Esophagus squamous epithelium (tissue), 5 donors: ENCODE results near the gene VSIG10L. TPM values are rescaled to one million over a fixed set of nuclear protein-coding genes. Genes with fewer than 3 reads are reported as not detected.

Experiments used
- DNase-seq: peaks from one replicate; lab custom pipeline; 2025; lab: John Stamatoyannopoulos, UW
- H3K27ac ChIP-seq, 4 donors: fragments of 200-600 bp; sonication (generic); one replicate each; pipeline ENCODE4 v1.5.1; 2016 to 2019; ENCODE audit warnings: mild to moderate bottlenecking in 1 of 4
- H3K27me3 ChIP-seq, 4 donors: fragments of 200-600 bp; sonication (generic); 1 replicate in 3 of 4; 2 replicates in 1 of 4; pipeline versions ENCODE4 v1.5.1 to v1.6.0; 2017 to 2021; ENCODE audit warnings: antibody characterized with exemption in 1 of 4
- H3K36me3 ChIP-seq, 3 donors: fragments of 200-600 bp; sonication (generic); one replicate each; pipeline ENCODE4 v1.5.1; 2016 to 2019
- H3K4me1 ChIP-seq, 3 donors: fragments of 200-600 bp; sonication (generic); one replicate each; pipeline ENCODE4 v1.5.1; 2017 to 2019
- H3K4me3 ChIP-seq, 4 donors: fragments of 200-600 bp; sonication (generic); 1 replicate in 3 of 4; 2 replicates in 1 of 4; pipeline ENCODE4 v1.5.1; 2016 to 2019; ENCODE audit warnings: mild to moderate bottlenecking in 2 of 4, moderate library complexity in 1 of 4
- H3K9me3 ChIP-seq, 3 donors: fragments of 200-600 bp; sonication (generic); one replicate each; pipeline ENCODE4 v1.5.1; 2016 to 2019
- CTCF ChIP-seq, 6 experiments: fragments of 450-650 bp in 4 of 6; fragments of 200-600 bp in 2 of 6; sonication (generic) in 2 of 6; IDR thresholded peaks; one replicate each; pipeline ENCODE4 v1.5.1; 2016 to 2019; ENCODE audit warnings: antibody characterized with exemption in 6 of 6, mild to moderate bottlenecking in 4 of 6, moderate library complexity in 4 of 6
- POLR2A ChIP-seq, 4 donors: fragments of 450-650 bp; IDR thresholded peaks; one replicate each; pipeline ENCODE4 v1.6.1; 2017; ENCODE audit warnings: antibody characterized with exemption in 4 of 4, mild to moderate bottlenecking in 4 of 4, moderate library complexity in 3 of 4
- WGBS, 2 donors: methylation state at CpG; one replicate each; pipeline ENCODE4 v1.1.5; 2018; 5-methylcytosine and 5-hydroxymethylcytosine counted together
- intact Hi-C: fragments of 100-400 bp; cut with DNase I; formaldehyde crosslinking; loops from one replicate; pipeline ENCODE4 v1.15.0; 2022
- total RNA-seq, 4 donors: library from RNA; depleted of rRNA; stranded (reverse); fragments of >200 nt; gene quantifications; one replicate each; pipeline ENCODE4 v1.1.0, GENCODE V29; 2016
- donor health status: DM: yes; HTN: yes; CAD: no.

VSIG10L gene
- total RNA-seq, 4 donors from 2014 or later: 36.4 to 201 (median 50.6) TPM

GRCh38 chr19:51357952-51358351 is 16.0 kb upstream of the VSIG10L start:
- 75 to 95% methylated on average over 4 to 6 of the region's 7 CpGs for WGBS, 2 donors
- Histone ChIP-seq H3K4me3 (no peak overlapping the region), H3K4me1 (peaks cover 9 to 39% (median 18%) of the 10 kb centered on the region in 3 donors), H3K36me3 (peaks cover 0 to 2% (median 0%) of the 10 kb centered on the region in 3 donors), H3K27me3 (no peaks in the 10 kb centered on the region), H3K27ac (no peak overlapping the region), H3K9me3 (no peaks in the 10 kb centered on the region)
- intact Hi-C loops: no loop called here
- no peak for DNase-seq
- TF ChIP-seq POLR2A (IDR thresholded peaks at IDR 0.05) (no peak), CTCF (IDR thresholded peaks at IDR 0.05) (no peak)

- no peak for DNase-seq
- Histone ChIP-seq H3K9me3 (no peaks in the 10 kb centered on the region), H3K4me3 (no peak overlapping the region), H3K27me3 (no peaks in the 10 kb centered on the region), H3K4me1 (peaks cover 0 to 30% (median 11%) of the 10 kb centered on the region in 3 donors), H3K27ac (no peak overlapping the region), H3K36me3 (peaks cover 0 to 18% (median 0%) of the 10 kb centered on the region in 3 donors)
- TF ChIP-seq POLR2A (IDR thresholded peaks at IDR 0.05) (no peak), CTCF (IDR thresholded peaks at IDR 0.05) (no peak)
- intact Hi-C loops: no loop called here
- WGBS, 2 donors: 90% methylated on average over 8 to 10 of the region's 10 CpGs
Observed at GRCh38 chr19:51356159-51356801, 14.3 kb upstream of the VSIG10L start.

GRCh38 chr19:51354742-51355148 is 12.8 kb upstream of the VSIG10L start:
- WGBS, 2 donors: 62 to 69% methylated on average over 8 of the region's 8 CpGs
- Histone ChIP-seq H3K27me3 (no peaks in the 10 kb centered on the region), H3K36me3 (peaks cover 4 to 34% (median 6%) of the 10 kb centered on the region in 3 donors), H3K27ac (no peak overlapping the region), H3K9me3 (no peaks in the 10 kb centered on the region), H3K4me3 (no peak overlapping the region), H3K4me1 (peaks cover 0 to 38% (median 15%) of the 10 kb centered on the region in 3 donors)
- intact Hi-C loops: no loop called here
- TF ChIP-seq POLR2A (IDR thresholded peaks at IDR 0.05) (no peak), CTCF (IDR thresholded peaks at IDR 0.05) (no peak)
- no peak for DNase-seq

- intact Hi-C loops: no loop called here
- 74 to 79% methylated on average over 3 to 8 of the region's 12 CpGs for WGBS, 2 donors
- H3K9me3 ChIP-seq: no peaks in the 10 kb centered on the region
Observed at GRCh38 chr19:51354103-51354741, 12.3 kb upstream of the VSIG10L start.

More at GRCh38 chr19:51354103-51354741, 12.3 kb upstream of the VSIG10L start:
- no peak for TF ChIP-seq CTCF (IDR thresholded peaks at IDR 0.05)
- no peak for TF ChIP-seq POLR2A (IDR thresholded peaks at IDR 0.05)
- DNase-seq: no peak
- H3K27me3 ChIP-seq: no peaks in the 10 kb centered on the region
- peaks cover 0 to 37% (median 17%) of the 10 kb centered on the region in 3 donors for H3K4me1 ChIP-seq
- H3K27ac ChIP-seq: no peak overlapping the region
- H3K36me3 ChIP-seq: peaks cover 4 to 38% (median 6%) of the 10 kb centered on the region in 3 donors
- H3K4me3 ChIP-seq: no peak overlapping the region
